Measurements from ENCODE around the gene ABCB11. TPM values are rescaled to one million over a fixed set of nuclear protein-coding genes. Genes with fewer than 3 reads are reported as not detected.

The ABCB11 gene
- total RNA-seq, 1 experiment from 2014 or later = 0.05 TPM

DNA sequence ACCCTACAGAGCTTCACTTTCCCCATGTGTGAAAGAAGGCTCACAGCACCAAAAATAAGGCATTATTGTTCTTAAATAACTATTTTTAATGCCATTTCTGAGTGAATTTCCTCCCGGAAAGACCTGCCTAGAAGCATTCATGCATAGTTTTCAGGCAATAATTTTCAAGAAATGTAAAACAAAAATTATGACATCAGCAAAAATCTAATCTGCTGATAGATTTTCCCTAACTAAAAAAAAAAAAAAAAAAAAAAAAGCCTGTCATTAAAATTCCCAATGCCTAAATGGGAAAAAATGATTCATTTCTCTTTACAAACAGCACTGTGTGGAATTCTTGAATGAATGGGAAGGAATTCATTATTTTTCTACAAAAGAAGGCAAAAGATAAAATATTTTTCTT is 35.4 kb downstream of the ABCB11 start:
- no peak overlapping the region for H3K27ac ChIP-seq (ENCODE audit: low read length)
- DNase-seq (ENCODE audit: low read depth, low spot score) (no peak), ATAC-seq (no peak)
- in situ Hi-C loops (cut with HindIII; ENCODE audit: low pct_unique_long_range_greater_than_20kb, low sequenced_read_pairs) (no loop called here), intact Hi-C loops (cut with micrococcal nuclease; ENCODE audit: unreplicated experiment) (no loop called here)
- no peaks in the 10 kb centered on the region for H3K9me3 ChIP-seq (ENCODE audit: control insufficient read depth, insufficient read depth, low read depth, low read length)
- ChIA-PET POLR2A (no interaction called here), CTCF (no interaction called here)
- H3K27me3 ChIP-seq (ENCODE audit: control insufficient read depth, insufficient read depth, low read length) = peaks cover 2% of the 10 kb centered on the region
- no peak overlapping the region for H3K4me3 ChIP-seq (ENCODE audit: low read depth in 2 of 2, low read length in 2 of 2)
- TF ChIP-seq TCF7L2 (IDR thresholded peaks at IDR 0.05; ENCODE audit: low read depth, low read length) = no peak
- no peak for TF ChIP-seq POLR2AphosphoS5 (IDR thresholded peaks at IDR 0.05; ENCODE audit: low read depth, low read length)
- TF ChIP-seq, protein P1, sequence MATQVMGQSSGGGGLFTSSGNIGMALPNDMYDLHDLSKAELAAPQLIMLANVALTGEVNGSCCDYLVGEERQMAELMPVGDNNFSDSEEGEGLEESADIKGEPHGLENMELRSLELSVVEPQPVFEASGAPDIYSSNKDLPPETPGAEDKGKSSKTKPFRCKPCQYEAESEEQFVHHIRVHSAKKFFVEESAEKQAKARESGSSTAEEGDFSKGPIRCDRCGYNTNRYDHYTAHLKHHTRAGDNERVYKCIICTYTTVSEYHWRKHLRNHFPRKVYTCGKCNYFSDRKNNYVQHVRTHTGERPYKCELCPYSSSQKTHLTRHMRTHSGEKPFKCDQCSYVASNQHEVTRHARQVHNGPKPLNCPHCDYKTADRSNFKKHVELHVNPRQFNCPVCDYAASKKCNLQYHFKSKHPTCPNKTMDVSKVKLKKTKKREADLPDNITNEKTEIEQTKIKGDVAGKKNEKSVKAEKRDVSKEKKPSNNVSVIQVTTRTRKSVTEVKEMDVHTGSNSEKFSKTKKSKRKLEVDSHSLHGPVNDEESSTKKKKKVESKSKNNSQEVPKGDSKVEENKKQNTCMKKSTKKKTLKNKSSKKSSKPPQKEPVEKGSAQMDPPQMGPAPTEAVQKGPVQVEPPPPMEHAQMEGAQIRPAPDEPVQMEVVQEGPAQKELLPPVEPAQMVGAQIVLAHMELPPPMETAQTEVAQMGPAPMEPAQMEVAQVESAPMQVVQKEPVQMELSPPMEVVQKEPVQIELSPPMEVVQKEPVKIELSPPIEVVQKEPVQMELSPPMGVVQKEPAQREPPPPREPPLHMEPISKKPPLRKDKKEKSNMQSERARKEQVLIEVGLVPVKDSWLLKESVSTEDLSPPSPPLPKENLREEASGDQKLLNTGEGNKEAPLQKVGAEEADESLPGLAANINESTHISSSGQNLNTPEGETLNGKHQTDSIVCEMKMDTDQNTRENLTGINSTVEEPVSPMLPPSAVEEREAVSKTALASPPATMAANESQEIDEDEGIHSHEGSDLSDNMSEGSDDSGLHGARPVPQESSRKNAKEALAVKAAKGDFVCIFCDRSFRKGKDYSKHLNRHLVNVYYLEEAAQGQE (IDR thresholded peaks at IDR 0.05; ENCODE audit: insufficient read depth in 1 of 2, low read depth in 2 of 2, low read length in 1 of 2) = no peak
- H3K36me3 ChIP-seq (ENCODE audit: control insufficient read depth, insufficient read depth, low read length) = no peaks in the 10 kb centered on the region
- H3K4me1 ChIP-seq (ENCODE audit: control insufficient read depth, insufficient read depth, low read length) = no peaks in the 10 kb centered on the region
- BruUV-seq (replicated peaks) = no TSS peak

DNA sequence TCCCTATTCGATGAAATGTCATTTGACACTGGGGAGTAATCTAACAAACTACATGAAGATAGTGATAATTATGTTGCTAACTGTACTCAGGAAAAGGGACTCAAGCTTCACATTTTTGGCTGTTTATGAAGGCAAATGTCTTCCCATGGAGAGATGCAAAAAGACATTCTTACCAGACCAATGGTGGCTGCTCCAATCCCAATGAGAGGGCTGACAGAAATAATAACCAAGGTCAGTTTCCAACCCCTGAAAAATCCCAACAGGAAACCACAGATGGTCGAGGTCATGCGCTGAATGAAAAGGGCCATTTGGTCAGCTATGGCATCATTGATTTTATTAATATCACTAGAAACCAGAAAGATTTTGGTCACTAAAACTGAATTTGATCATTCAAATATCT is 37.6 kb downstream of the ABCB11 start:
- intact Hi-C loops (cut with micrococcal nuclease; ENCODE audit: unreplicated experiment) (no loop called here), in situ Hi-C loops (cut with HindIII; ENCODE audit: low pct_unique_long_range_greater_than_20kb, low sequenced_read_pairs) (no loop called here)
- Histone ChIP-seq H3K36me3 (ENCODE audit: control insufficient read depth, insufficient read depth, low read length) (no peaks in the 10 kb centered on the region), H3K4me3 (ENCODE audit: low read depth in 2 of 2, low read length in 2 of 2) (no peak overlapping the region), H3K9me3 (ENCODE audit: control insufficient read depth, insufficient read depth, low read depth, low read length) (no peaks in the 10 kb centered on the region), H3K27ac (ENCODE audit: low read length) (no peak overlapping the region), H3K4me1 (ENCODE audit: control insufficient read depth, insufficient read depth, low read length) (no peaks in the 10 kb centered on the region), H3K27me3 (ENCODE audit: control insufficient read depth, insufficient read depth, low read length) (peaks cover 2% of the 10 kb centered on the region)
- DNase-seq (ENCODE audit: low read depth, low spot score) = no peak
- no TSS peak for BruUV-seq (replicated peaks)
- CTCF ChIA-PET = no interaction called here
- POLR2A ChIA-PET = no interaction called here
- no peak for ATAC-seq
- no peak for TF ChIP-seq POLR2AphosphoS5 (IDR thresholded peaks at IDR 0.05; ENCODE audit: low read depth, low read length)
- no peak for TF ChIP-seq TCF7L2 (IDR thresholded peaks at IDR 0.05; ENCODE audit: low read depth, low read length)
- TF ChIP-seq SIN3A (IDR thresholded peaks at IDR 0.05; ENCODE audit: borderline replicate concordance, insufficient read depth, low read depth, low read length) = no peak
- TF ChIP-seq, protein P1 (IDR thresholded peaks at IDR 0.05; ENCODE audit: insufficient read depth in 1 of 2, low read depth in 2 of 2, low read length in 1 of 2) = no peak
- TF ChIP-seq, protein P2, sequence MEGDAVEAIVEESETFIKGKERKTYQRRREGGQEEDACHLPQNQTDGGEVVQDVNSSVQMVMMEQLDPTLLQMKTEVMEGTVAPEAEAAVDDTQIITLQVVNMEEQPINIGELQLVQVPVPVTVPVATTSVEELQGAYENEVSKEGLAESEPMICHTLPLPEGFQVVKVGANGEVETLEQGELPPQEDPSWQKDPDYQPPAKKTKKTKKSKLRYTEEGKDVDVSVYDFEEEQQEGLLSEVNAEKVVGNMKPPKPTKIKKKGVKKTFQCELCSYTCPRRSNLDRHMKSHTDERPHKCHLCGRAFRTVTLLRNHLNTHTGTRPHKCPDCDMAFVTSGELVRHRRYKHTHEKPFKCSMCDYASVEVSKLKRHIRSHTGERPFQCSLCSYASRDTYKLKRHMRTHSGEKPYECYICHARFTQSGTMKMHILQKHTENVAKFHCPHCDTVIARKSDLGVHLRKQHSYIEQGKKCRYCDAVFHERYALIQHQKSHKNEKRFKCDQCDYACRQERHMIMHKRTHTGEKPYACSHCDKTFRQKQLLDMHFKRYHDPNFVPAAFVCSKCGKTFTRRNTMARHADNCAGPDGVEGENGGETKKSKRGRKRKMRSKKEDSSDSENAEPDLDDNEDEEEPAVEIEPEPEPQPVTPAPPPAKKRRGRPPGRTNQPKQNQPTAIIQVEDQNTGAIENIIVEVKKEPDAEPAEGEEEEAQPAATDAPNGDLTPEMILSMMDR (IDR thresholded peaks at IDR 0.05) = no peak
